NT2/D1 (cell line): Measurements from ENCODE around the gene SPSB3.
"Not testable (repeated sequence)": the region's sequence is repeated elsewhere in the genome, so short reads cannot be mapped to it uniquely, and the experiment has no call there.

Experiments
- DNase-seq: peaks from one replicate; pipeline ENCODE4 v3.0.0-alpha.2; 2011; ENCODE audit warnings: low read depth, low spot score
- H3K27me3 ChIP-seq: 2 replicates; pipeline ENCODE4 v1.6.0; 2011; ENCODE audit warnings: mild to moderate bottlenecking; ENCODE audit not compliant: insufficient read length, insufficient read depth
- H3K36me3 ChIP-seq: 2 replicates; pipeline ENCODE4 v1.6.1; 2011; ENCODE audit warnings: mild to moderate bottlenecking, low read length, mixed read lengths; ENCODE audit not compliant: insufficient read depth, insufficient read length
- H3K4me1 ChIP-seq: 2 replicates; pipeline ENCODE4 v1.5.1; 2011; ENCODE audit not compliant: insufficient read depth, insufficient read length
- H3K4me3 ChIP-seq: 2 replicates; pipeline ENCODE4 v1.5.1; 2011; ENCODE audit warnings: low read depth; ENCODE audit not compliant: insufficient read length
- H3K9ac ChIP-seq: 2 replicates; pipeline ENCODE4 v1.6.0; 2011; ENCODE audit warnings: low read depth; ENCODE audit not compliant: insufficient read length
- H3K9me3 ChIP-seq: 2 replicates; pipeline ENCODE4 v1.5.1; 2011; ENCODE audit warnings: mild to moderate bottlenecking, low read length; ENCODE audit not compliant: insufficient read depth
- SUZ12 ChIP-seq: IDR thresholded peaks from 2 replicates; pipeline ENCODE4 v1.6.1; 2011; ENCODE audit not compliant: insufficient read length, insufficient read depth; ENCODE audit errors: extremely low read depth
- YY1 ChIP-seq: IDR thresholded peaks from 2 replicates; pipeline ENCODE4 v1.6.1; 2011; ENCODE audit not compliant: insufficient read length, insufficient read depth
- ZNF274 ChIP-seq: IDR thresholded peaks from 2 replicates; pipeline ENCODE4 v1.6.1; 2011; ENCODE audit warnings: mild to moderate bottlenecking, low read depth, low read length

Gene SPSB3

GRCh38 chr16:1734816-1735215 lies 47.6 kb downstream of the SPSB3 start:
- H3K4me3 ChIP-seq = no peak overlapping the region
- H3K36me3 ChIP-seq = peaks cover 54% of the 10 kb centered on the region
- TF ChIP-seq ZNF274 = no peak
- no peak for TF ChIP-seq SUZ12
- no peak for TF ChIP-seq YY1
- no peaks in the 10 kb centered on the region for H3K4me1 ChIP-seq
- H3K27me3 ChIP-seq = no peaks in the 10 kb centered on the region
- H3K9me3 ChIP-seq = peaks cover 48% of the 10 kb centered on the region
- no peak for DNase-seq
- H3K9ac ChIP-seq = no peak overlapping the region

- peaks cover 42% of the 10 kb centered on the region for H3K9me3 ChIP-seq
- no peaks in the 10 kb centered on the region for H3K27me3 ChIP-seq
- DNase-seq = no peak
- H3K36me3 ChIP-seq = peaks cover 57% of the 10 kb centered on the region
- no peaks in the 10 kb centered on the region for H3K4me1 ChIP-seq
- no peak for TF ChIP-seq YY1
- no peak for TF ChIP-seq ZNF274
- TF ChIP-seq SUZ12 = no peak
- no peak overlapping the region for H3K4me3 ChIP-seq
- no peak overlapping the region for H3K9ac ChIP-seq
Measured at GRCh38 chr16:1734123-1734522, 48.2 kb downstream of the SPSB3 start.

GRCh38 chr16:1732551-1732987 lies 49.8 kb downstream of the SPSB3 start:
- DNase-seq, H3K27me3 ChIP-seq, H3K4me1 ChIP-seq, H3K9ac ChIP-seq, H3K4me3 ChIP-seq: not testable (repeated sequence)
- H3K9me3 ChIP-seq = peaks cover 26% of the 10 kb centered on the region
- peaks cover 72% of the 10 kb centered on the region for H3K36me3 ChIP-seq

- TF ChIP-seq ZNF274 = no peak
- no peak for TF ChIP-seq YY1
- TF ChIP-seq SUZ12 = no peak
- Histone ChIP-seq H3K9me3 (peaks cover 21% of the 10 kb centered on the region), H3K27me3 (no peaks in the 10 kb centered on the region), H3K4me3 (no peak overlapping the region), H3K4me1 (no peaks in the 10 kb centered on the region), H3K9ac (no peak overlapping the region), H3K36me3 (peaks cover 77% of the 10 kb centered on the region)
- DNase-seq = no peak
Measured at GRCh38 chr16:1732071-1732470, 50.3 kb downstream of the SPSB3 start.

- no peak for DNase-seq
- Histone ChIP-seq H3K9me3 (peaks cover 16% of the 10 kb centered on the region), H3K27me3 (no peaks in the 10 kb centered on the region), H3K4me3 (no peak overlapping the region), H3K4me1 (no peaks in the 10 kb centered on the region), H3K9ac (no peak overlapping the region), H3K36me3 (peaks cover 79% of the 10 kb centered on the region)
- TF ChIP-seq SUZ12 (no peak), YY1 (no peak), ZNF274 (no peak)
Measured at GRCh38 chr16:1731603-1732002, 50.8 kb downstream of the SPSB3 start.

- Histone ChIP-seq H3K4me1 (no peaks in the 10 kb centered on the region), H3K9ac (no peak overlapping the region), H3K36me3 (peaks cover 83% of the 10 kb centered on the region), H3K4me3 (no peak overlapping the region), H3K9me3 (peaks cover 11% of the 10 kb centered on the region), H3K27me3 (no peaks in the 10 kb centered on the region)
- no peak for TF ChIP-seq ZNF274
- TF ChIP-seq SUZ12 = no peak
- TF ChIP-seq YY1 = no peak
- DNase-seq = no peak
Measured at GRCh38 chr16:1731073-1731472, 51.3 kb downstream of the SPSB3 start.

- no peak overlapping the region for H3K9ac ChIP-seq
- peaks cover 83% of the 10 kb centered on the region for H3K36me3 ChIP-seq
- DNase-seq = no peak
Measured at GRCh38 chr16:1729445-1729844, 52.9 kb downstream of the SPSB3 start.

GRCh38 chr16:1729026-1729425 lies 53.3 kb downstream of the SPSB3 start:
- TF ChIP-seq ZNF274 = no peak
- TF ChIP-seq YY1 = no peak
- no peak for TF ChIP-seq SUZ12
- H3K36me3 ChIP-seq = peaks cover 83% of the 10 kb centered on the region

More at GRCh38 chr16:1729445-1729844, 52.9 kb downstream of the SPSB3 start:
- no peak for TF ChIP-seq ZNF274
- no peak for TF ChIP-seq SUZ12
- TF ChIP-seq YY1 = no peak
- H3K9me3 ChIP-seq = no peaks in the 10 kb centered on the region
- H3K27me3 ChIP-seq = no peaks in the 10 kb centered on the region
- no peaks in the 10 kb centered on the region for H3K4me1 ChIP-seq
- no peak overlapping the region for H3K4me3 ChIP-seq

More at GRCh38 chr16:1729026-1729425, 53.3 kb downstream of the SPSB3 start:
- Histone ChIP-seq H3K27me3 (no peaks in the 10 kb centered on the region), H3K9me3 (no peaks in the 10 kb centered on the region), H3K4me3 (no peak overlapping the region), H3K4me1 (peaks cover 2% of the 10 kb centered on the region), H3K9ac (no peak overlapping the region)
- no peak for DNase-seq
